Transverse colon (tissue), 4 donors: ENCODE measurements around the gene PCP4L1.

Experiments
- POLR2A ChIP-seq: fragments of 450-650 bp; IDR thresholded peaks from one replicate; pipeline ENCODE4 v1.6.1; 2016; ENCODE audit warnings: antibody characterized with exemption, mild to moderate bottlenecking, moderate library complexity
- POLR2AphosphoS5 ChIP-seq, 3 donors: sonication (generic); formaldehyde crosslinking; IDR thresholded peaks; one replicate each; pipeline ENCODE4 v1.6.1; 2016; ENCODE audit warnings: antibody characterized with exemption in 3 of 3
- TF ChIP-seq, protein P1 (sequence below), 5 experiments: fragments of 200-600 bp in 3 of 5; fragments of 450-650 bp in 2 of 5; sonication (generic) in 3 of 5; IDR thresholded peaks; 1 replicate in 2 of 5; 2 replicates in 3 of 5; pipeline ENCODE4 v1.5.1; 2016 to 2017; ENCODE audit warnings: antibody characterized with exemption in 5 of 5, inconsistent platforms in 3 of 5, mild to moderate bottlenecking in 2 of 5, moderate library complexity in 1 of 5

DNA sequence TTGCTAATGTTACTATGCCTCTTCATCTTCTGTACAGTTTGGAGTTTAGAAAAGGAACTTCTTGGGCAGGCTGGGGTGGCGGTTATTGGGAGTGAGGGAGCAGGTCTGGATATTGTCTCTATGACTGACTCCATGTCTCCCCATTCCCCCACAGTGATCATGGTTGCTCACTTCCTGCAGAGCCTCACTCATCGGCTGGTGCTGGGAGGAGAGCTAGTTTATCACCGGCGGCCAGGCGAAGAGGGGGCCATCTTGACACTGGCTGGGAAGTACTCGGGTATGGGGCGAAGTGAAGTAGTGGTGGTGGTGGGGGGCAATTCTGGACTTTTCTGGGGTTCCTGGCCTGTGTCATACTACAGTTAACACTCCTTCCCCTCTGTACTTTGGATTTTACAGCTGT is 30.5 kb upstream of the PCP4L1 start:
- TF ChIP-seq, protein P1, sequence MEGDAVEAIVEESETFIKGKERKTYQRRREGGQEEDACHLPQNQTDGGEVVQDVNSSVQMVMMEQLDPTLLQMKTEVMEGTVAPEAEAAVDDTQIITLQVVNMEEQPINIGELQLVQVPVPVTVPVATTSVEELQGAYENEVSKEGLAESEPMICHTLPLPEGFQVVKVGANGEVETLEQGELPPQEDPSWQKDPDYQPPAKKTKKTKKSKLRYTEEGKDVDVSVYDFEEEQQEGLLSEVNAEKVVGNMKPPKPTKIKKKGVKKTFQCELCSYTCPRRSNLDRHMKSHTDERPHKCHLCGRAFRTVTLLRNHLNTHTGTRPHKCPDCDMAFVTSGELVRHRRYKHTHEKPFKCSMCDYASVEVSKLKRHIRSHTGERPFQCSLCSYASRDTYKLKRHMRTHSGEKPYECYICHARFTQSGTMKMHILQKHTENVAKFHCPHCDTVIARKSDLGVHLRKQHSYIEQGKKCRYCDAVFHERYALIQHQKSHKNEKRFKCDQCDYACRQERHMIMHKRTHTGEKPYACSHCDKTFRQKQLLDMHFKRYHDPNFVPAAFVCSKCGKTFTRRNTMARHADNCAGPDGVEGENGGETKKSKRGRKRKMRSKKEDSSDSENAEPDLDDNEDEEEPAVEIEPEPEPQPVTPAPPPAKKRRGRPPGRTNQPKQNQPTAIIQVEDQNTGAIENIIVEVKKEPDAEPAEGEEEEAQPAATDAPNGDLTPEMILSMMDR (IDR thresholded peaks at IDR 0.05): no peak
- TF ChIP-seq POLR2AphosphoS5 (IDR thresholded peaks at IDR 0.05) (no peak), POLR2A (no peak)
